SK-N-SH (cell line): Measurements from ENCODE around the gene BNC2. TPM values are rescaled to one million over a fixed set of nuclear protein-coding genes. Genes with fewer than 3 reads are reported as not detected.

Source experiments
- CTCF ChIA-PET: fragments of 300-600, 350-600 bp; formaldehyde crosslinking; extraction: SDS; loops from one replicate; lab custom pipeline; 2021; lab: Yijun Ruan, JAX
- POLR2A ChIA-PET: fragments of 350-600 bp; sonication (Branson Sonifier 250); formaldehyde crosslinking; extraction: SDS; loops from one replicate; lab custom pipeline; 2020; ENCODE audit warnings: antibody characterized with exemption, inconsistent platforms; lab: Yijun Ruan, JAX
- DNase-seq: peaks from one replicate; pipeline ENCODE4 v3.0.0; 2012
- H2AFZ ChIP-seq: fragments of 200-600 bp; sonication (generic); 2 replicates; pipeline ENCODE4 v1.8.1; 2016; ENCODE audit warnings: antibody characterized with exemption, mild to moderate bottlenecking, low read depth
- H3F3A ChIP-seq: fragments of 200-600 bp; sonication (generic); replicated peaks from 2 replicates; pipeline ENCODE3; 2016; ENCODE audit warnings: antibody characterized with exemption, mild to moderate bottlenecking; ENCODE audit not compliant: insufficient read depth
- H3K27ac ChIP-seq, 2 experiments: fragments of 200-500 bp in 1 of 2; fragments of 200-600 bp in 1 of 2; sonication (Bioruptor generic) in 1 of 2; sonication (generic), shearing (Covaris generic) in 1 of 2; 2 replicates each; pipeline versions ENCODE4 v1.5.1 to v1.6.1; 2014 to 2016; ENCODE audit warnings: low read depth in 2 of 2, inconsistent platforms in 1 of 2, low read length in 1 of 2, mild to moderate bottlenecking in 1 of 2, mixed read lengths in 1 of 2
- H3K27me3 ChIP-seq: fragments of 200-600 bp; sonication (generic), shearing (Covaris generic); 2 replicates; pipeline ENCODE4 v1.6.1; 2016; ENCODE audit warnings: mixed run types; ENCODE audit not compliant: insufficient read depth
- H3K36me3 ChIP-seq, 2 experiments: fragments of 200-500 bp in 1 of 2; fragments of 200-600 bp in 1 of 2; sonication (Bioruptor generic) in 1 of 2; sonication (generic) in 1 of 2; replicated peaks in 1 of 2; 2 replicates each; pipeline versions ENCODE3 to v1.5.1; 2014 to 2016; ENCODE audit warnings: low read length in 1 of 2, mild to moderate bottlenecking in 1 of 2; ENCODE audit not compliant: insufficient read depth in 2 of 2, control insufficient read depth in 1 of 2
- H3K4me1 ChIP-seq, 2 experiments: fragments of 200-500 bp in 1 of 2; fragments of 200-600 bp in 1 of 2; sonication (Bioruptor generic) in 1 of 2; sonication (generic), shearing (Covaris generic) in 1 of 2; 2 replicates each; pipeline versions ENCODE4 v1.5.1 to v1.6.1; 2014 to 2016; ENCODE audit warnings: low read depth in 1 of 2, low read length in 1 of 2, mixed run types in 1 of 2; ENCODE audit not compliant: insufficient read depth in 2 of 2, control insufficient read depth in 1 of 2
- H3K4me2 ChIP-seq: fragments of 200-600 bp; sonication (generic), shearing (Covaris generic); 2 replicates; pipeline ENCODE4 v1.6.1; 2017; ENCODE audit warnings: mixed run types
- H3K4me3 ChIP-seq, 2 experiments: fragments of 200-500 bp in 1 of 2; fragments of 200-600 bp in 1 of 2; sonication (Bioruptor generic) in 1 of 2; sonication (generic), shearing (Covaris generic) in 1 of 2; 2 replicates each; pipeline versions ENCODE4 v1.5.1 to v1.8.1; 2014 to 2016; ENCODE audit warnings: low read depth in 2 of 2, inconsistent platforms in 1 of 2, low read length in 1 of 2, mild to moderate bottlenecking in 1 of 2, mixed read lengths in 1 of 2, moderate library complexity in 1 of 2
- H3K79me2 ChIP-seq: fragments of 200-600 bp; sonication (generic); 2 replicates; pipeline ENCODE4 v1.8.1; 2017; ENCODE audit warnings: mild to moderate bottlenecking; ENCODE audit not compliant: insufficient read depth
- H3K9ac ChIP-seq: fragments of 200-600 bp; sonication (generic); 2 replicates; pipeline ENCODE4 v1.6.1; 2017; ENCODE audit warnings: mixed run types
- H3K9me2 ChIP-seq: fragments of 200-600 bp; sonication (generic); 2 replicates; pipeline ENCODE4 v1.6.1; 2017; ENCODE audit warnings: mixed run types
- H3K9me3 ChIP-seq: fragments of 200-600 bp; sonication (generic); 2 replicates; pipeline ENCODE4 v1.6.1; 2017; ENCODE audit warnings: mixed run types, mild to moderate bottlenecking, moderate library complexity
- H4K20me1 ChIP-seq: fragments of 200-600 bp; sonication (generic); 2 replicates; pipeline ENCODE4 v1.6.1; 2017; ENCODE audit warnings: mild to moderate bottlenecking, mixed run types; ENCODE audit not compliant: insufficient read depth
- FOSL2 ChIP-seq: IDR thresholded peaks from 2 replicates; pipeline ENCODE4 v1.4.0; 2012; ENCODE audit warnings: low read depth, mild to moderate bottlenecking, moderate library complexity, borderline replicate concordance
- NRF1 ChIP-seq: IDR thresholded peaks from 2 replicates; pipeline ENCODE4 v1.6.1; 2012; ENCODE audit warnings: low read depth, mild to moderate bottlenecking, low read length
- POLR2AphosphoS5 ChIP-seq: IDR thresholded peaks from 2 replicates; pipeline ENCODE4 v1.6.1; 2012; ENCODE audit warnings: low read depth, low read length
- RAD21 ChIP-seq: IDR thresholded peaks from 2 replicates; pipeline ENCODE4 v1.6.1; 2012; ENCODE audit warnings: mild to moderate bottlenecking, low read length
- RCOR1 ChIP-seq: fragments of 150-350 bp; IDR thresholded peaks from 2 replicates; pipeline ENCODE4 v1.6.1; 2017; ENCODE audit warnings: antibody characterized with exemption, low read length
- RXRA ChIP-seq: IDR thresholded peaks from 2 replicates; pipeline ENCODE4 v1.4.0; 2012; ENCODE audit warnings: low read depth, mild to moderate bottlenecking, borderline replicate concordance
- TCF12 ChIP-seq: IDR thresholded peaks from 2 replicates; pipeline ENCODE4 v1.4.0; 2012
- TEAD4 ChIP-seq: IDR thresholded peaks from 2 replicates; pipeline ENCODE4 v1.4.0; 2012; ENCODE audit warnings: mild to moderate bottlenecking, borderline replicate concordance; ENCODE audit not compliant: insufficient read depth
- YY1 ChIP-seq: IDR thresholded peaks from 2 replicates; pipeline ENCODE4 v1.4.0; 2012; ENCODE audit warnings: low read depth, mild to moderate bottlenecking
- WGBS: methylation state at CpG from one replicate; pipeline ENCODE4 v1.1.6; 2017; ENCODE audit warnings: low lambda C conversion rate; 5-methylcytosine and 5-hydroxymethylcytosine counted together
- polyA plus RNA-seq, 3 experiments: library from polyadenylated mRNA; depleted of rRNA; stranded (reverse); fragments of >200 nt; gene quantifications; 2 replicates each; pipeline ENCODE4 v1.2.3, GENCODE V29; 2012
- TF ChIP-seq, protein P1 (sequence below): IDR thresholded peaks from 2 replicates; pipeline ENCODE4 v1.4.0; 2012; ENCODE audit warnings: low read depth
- TF ChIP-seq, protein P2 (sequence below): fragments of 150-350 bp; IDR thresholded peaks from 2 replicates; pipeline ENCODE4 v1.6.1; 2017; ENCODE audit warnings: antibody characterized with exemption, low read length, low read depth, borderline replicate concordance
- TF ChIP-seq, protein P3 (sequence below): IDR thresholded peaks from 2 replicates; pipeline ENCODE4 v1.4.0; 2012; ENCODE audit warnings: low read depth, borderline replicate concordance
- TF ChIP-seq, protein P4 (sequence below): IDR thresholded peaks from 2 replicates; pipeline ENCODE4 v1.4.0; 2012; ENCODE audit warnings: low read depth, borderline replicate concordance
- TF ChIP-seq, protein P5 (sequence below): fragments of 200-600 bp; sonication (generic); IDR thresholded peaks from 2 replicates; pipeline ENCODE4 v1.6.1; 2017; ENCODE audit warnings: antibody characterized with exemption, mild to moderate bottlenecking, moderate library complexity

The BNC2 gene
- polyA plus RNA-seq, 1 of the 3 experiments (the other 2 are of a cell fraction), result 8.8 TPM

DNA sequence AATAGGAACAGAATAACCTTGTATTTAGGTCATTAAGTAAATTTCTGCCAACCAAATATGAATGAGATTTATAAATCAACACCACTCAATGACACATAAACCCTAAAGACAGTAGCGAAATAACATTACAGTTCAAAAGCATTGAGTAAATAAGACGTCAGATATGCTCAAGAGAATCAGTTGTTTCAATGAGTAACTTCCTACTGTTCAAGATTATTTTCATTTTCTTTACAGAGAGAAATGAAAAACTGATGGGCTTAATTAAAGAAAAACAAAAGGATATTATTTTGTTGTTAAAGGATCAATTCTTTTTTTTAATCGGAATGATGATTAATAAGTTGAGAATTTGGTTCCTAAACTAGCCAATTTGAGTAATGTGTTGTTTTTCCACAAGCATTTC, 150.1 kb downstream of the BNC2 start:
- Histone ChIP-seq H3K9me2 (no peaks in the 10 kb centered on the region), H3K4me1 (peaks cover 0 to 15% of the 10 kb centered on the region in 2 experiments), H3K79me2 (peaks cover 19% of the 10 kb centered on the region), H3K4me3 (no peak overlapping the region), H4K20me1 (no peaks in the 10 kb centered on the region), H3F3A (peaks cover 10% of the 10 kb centered on the region), H3K27me3 (no peaks in the 10 kb centered on the region), H3K9ac (no peak overlapping the region), H3K36me3 (peaks cover 0 to 3% of the 10 kb centered on the region in 2 experiments), H3K9me3 (no peaks in the 10 kb centered on the region)
- DNase-seq, result no peak
- POLR2A ChIA-PET, result no interaction called here
- TF ChIP-seq POLR2AphosphoS5 (no peak), YY1 (no peak), RCOR1 (no peak)
- TF ChIP-seq, protein P1, sequence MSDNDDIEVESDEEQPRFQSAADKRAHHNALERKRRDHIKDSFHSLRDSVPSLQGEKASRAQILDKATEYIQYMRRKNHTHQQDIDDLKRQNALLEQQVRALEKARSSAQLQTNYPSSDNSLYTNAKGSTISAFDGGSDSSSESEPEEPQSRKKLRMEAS, result no peak
- TF ChIP-seq, protein P2, sequence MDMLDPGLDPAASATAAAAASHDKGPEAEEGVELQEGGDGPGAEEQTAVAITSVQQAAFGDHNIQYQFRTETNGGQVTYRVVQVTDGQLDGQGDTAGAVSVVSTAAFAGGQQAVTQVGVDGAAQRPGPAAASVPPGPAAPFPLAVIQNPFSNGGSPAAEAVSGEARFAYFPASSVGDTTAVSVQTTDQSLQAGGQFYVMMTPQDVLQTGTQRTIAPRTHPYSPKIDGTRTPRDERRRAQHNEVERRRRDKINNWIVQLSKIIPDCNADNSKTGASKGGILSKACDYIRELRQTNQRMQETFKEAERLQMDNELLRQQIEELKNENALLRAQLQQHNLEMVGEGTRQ, result no peak
- TF ChIP-seq, protein P3, sequence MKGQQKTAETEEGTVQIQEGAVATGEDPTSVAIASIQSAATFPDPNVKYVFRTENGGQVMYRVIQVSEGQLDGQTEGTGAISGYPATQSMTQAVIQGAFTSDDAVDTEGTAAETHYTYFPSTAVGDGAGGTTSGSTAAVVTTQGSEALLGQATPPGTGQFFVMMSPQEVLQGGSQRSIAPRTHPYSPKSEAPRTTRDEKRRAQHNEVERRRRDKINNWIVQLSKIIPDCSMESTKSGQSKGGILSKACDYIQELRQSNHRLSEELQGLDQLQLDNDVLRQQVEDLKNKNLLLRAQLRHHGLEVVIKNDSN, result no peak
- TF ChIP-seq, protein P4, sequence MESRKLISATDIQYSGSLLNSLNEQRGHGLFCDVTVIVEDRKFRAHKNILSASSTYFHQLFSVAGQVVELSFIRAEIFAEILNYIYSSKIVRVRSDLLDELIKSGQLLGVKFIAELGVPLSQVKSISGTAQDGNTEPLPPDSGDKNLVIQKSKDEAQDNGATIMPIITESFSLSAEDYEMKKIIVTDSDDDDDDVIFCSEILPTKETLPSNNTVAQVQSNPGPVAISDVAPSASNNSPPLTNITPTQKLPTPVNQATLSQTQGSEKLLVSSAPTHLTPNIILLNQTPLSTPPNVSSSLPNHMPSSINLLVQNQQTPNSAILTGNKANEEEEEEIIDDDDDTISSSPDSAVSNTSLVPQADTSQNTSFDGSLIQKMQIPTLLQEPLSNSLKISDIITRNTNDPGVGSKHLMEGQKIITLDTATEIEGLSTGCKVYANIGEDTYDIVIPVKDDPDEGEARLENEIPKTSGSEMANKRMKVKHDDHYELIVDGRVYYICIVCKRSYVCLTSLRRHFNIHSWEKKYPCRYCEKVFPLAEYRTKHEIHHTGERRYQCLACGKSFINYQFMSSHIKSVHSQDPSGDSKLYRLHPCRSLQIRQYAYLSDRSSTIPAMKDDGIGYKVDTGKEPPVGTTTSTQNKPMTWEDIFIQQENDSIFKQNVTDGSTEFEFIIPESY, result no peak
- TF ChIP-seq, protein P5, sequence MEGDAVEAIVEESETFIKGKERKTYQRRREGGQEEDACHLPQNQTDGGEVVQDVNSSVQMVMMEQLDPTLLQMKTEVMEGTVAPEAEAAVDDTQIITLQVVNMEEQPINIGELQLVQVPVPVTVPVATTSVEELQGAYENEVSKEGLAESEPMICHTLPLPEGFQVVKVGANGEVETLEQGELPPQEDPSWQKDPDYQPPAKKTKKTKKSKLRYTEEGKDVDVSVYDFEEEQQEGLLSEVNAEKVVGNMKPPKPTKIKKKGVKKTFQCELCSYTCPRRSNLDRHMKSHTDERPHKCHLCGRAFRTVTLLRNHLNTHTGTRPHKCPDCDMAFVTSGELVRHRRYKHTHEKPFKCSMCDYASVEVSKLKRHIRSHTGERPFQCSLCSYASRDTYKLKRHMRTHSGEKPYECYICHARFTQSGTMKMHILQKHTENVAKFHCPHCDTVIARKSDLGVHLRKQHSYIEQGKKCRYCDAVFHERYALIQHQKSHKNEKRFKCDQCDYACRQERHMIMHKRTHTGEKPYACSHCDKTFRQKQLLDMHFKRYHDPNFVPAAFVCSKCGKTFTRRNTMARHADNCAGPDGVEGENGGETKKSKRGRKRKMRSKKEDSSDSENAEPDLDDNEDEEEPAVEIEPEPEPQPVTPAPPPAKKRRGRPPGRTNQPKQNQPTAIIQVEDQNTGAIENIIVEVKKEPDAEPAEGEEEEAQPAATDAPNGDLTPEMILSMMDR, result no peak
- TF ChIP-seq, all 33 proteins: peak for 0
- CTCF ChIA-PET, result no interaction called here
- no peak overlapping the region; the same call in 1 of the 2 replicates for H3K4me2 ChIP-seq
- peak overlapping the region in 1 of 2 experiments; percentile 2; a peak in 1 of 4 replicates for H3K27ac ChIP-seq
- 65% methylated on average over 3 of the region's 3 CpGs for WGBS
- H2AFZ ChIP-seq, result no peak overlapping the region

DNA sequence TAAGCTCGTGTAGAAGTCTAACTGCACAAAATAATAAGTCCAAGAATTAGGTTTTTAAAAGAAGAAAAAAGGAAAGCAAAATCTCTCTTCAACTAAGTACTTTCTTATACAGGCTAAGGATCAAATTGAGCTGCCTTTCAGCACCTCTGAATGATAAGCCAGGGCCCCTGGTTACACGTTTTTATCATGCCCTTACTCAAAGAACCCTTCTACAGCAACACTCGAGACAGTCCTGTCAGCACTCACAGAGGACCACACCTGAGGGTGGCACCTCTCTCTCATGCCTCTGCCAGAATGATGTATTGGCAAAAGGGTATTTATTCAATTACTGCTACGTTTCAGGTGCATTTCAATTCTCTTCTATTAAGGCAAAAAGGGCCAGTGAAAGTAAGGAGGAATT, 150.5 kb downstream of the BNC2 start:
- peaks cover 0 to 3% of the 10 kb centered on the region in 2 experiments for H3K36me3 ChIP-seq
- peaks cover 10% of the 10 kb centered on the region for H3F3A ChIP-seq
- CTCF ChIA-PET, result no interaction called here
- peaks cover 15% of the 10 kb centered on the region for H3K79me2 ChIP-seq
- H3K27ac ChIP-seq, result peak overlapping the region in 1 of 2 experiments; percentile 2; a peak in 1 of 4 replicates
- H3K4me2 ChIP-seq, result no peak overlapping the region
- H4K20me1 ChIP-seq, result no peaks in the 10 kb centered on the region
- H3K4me1 ChIP-seq, result peaks cover 0 to 10% of the 10 kb centered on the region in 2 experiments; a peak in 3 of 4 replicates
- WGBS, result 63% methylated on average over 4 of the region's 4 CpGs
- H3K27me3 ChIP-seq, result no peaks in the 10 kb centered on the region
- no peak for DNase-seq
- no peaks in the 10 kb centered on the region for H3K9me3 ChIP-seq
- TF ChIP-seq TEAD4 (no peak), TCF12 (no peak), NRF1 (no peak), RAD21 (no peak), RXRA (no peak), FOSL2 (no peak)
- TF ChIP-seq, protein P5, result no peak
- no peak overlapping the region for H2AFZ ChIP-seq
- POLR2A ChIA-PET, result no interaction called here
- H3K9me2 ChIP-seq, result no peaks in the 10 kb centered on the region
- no peak overlapping the region for H3K4me3 ChIP-seq
- no peak overlapping the region for H3K9ac ChIP-seq
